ENCODE measurements around the gene PRADC1.
"Not testable (repeated sequence)": the region's sequence is repeated elsewhere in the genome, so short reads cannot be mapped to it uniquely, and the experiment has no call there.

Gene PRADC1

DNA sequence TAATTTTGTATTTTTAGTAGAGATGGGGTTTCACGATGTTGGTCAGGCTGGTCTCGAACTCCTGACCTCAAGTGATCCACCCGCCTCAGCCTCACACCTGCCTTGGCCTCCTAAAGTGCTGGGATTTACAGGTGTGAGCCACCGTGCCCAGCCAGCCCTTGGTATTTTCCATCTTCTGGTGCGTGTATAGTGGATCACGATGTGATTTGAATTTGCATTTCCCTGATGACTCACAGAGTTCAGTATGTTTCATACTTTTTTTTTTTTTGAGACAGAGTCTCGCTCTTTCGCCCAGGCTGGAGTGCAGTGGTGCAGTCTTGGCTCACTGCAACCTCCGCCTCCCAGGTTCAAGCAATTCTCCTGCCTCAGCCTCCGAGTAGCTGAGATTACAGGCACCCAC is 32.8 kb downstream of the PRADC1 start:
- not testable (repeated sequence) for DNase-seq

DNA sequence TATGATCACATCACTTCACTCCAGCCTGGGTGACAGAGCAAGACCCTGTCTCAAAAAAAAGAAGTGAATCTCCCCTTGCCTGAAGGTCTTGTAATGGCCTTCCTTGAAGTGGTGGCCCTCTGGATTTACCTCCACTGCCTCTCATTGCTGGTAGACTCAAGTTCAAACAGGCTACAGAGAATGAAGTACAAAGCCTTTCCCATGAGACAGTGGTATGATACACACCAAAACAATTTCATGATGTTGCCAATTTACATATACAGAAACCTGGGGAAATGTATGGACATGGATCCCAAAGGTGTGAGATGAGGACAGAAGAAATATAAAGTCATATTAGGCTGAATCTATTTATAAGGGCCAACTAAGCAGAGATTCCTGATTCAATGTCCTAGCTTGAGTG is 35.5 kb downstream of the PRADC1 start:
- no peak for DNase-seq

DNA sequence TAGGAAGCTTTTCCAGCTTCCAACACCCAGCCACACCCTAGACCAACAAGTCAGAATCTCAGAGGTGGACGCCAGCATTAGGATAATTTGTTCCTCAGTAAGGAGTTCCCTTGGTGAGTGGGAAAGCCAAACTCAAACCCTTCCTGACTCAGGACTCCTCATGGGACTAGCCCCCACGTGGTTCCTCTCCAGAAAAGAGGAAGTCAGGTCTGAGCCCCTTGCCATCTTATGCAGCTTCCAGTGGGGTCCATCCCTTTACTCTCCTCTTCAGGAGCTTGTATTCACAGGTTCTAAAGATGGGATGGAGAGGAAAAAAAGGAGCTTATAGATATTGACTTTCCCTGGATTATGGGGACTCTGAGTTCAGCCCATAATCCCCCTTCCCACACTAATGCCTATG is 45.5 kb downstream of the PRADC1 start:
- DNase-seq: no peak

DNA sequence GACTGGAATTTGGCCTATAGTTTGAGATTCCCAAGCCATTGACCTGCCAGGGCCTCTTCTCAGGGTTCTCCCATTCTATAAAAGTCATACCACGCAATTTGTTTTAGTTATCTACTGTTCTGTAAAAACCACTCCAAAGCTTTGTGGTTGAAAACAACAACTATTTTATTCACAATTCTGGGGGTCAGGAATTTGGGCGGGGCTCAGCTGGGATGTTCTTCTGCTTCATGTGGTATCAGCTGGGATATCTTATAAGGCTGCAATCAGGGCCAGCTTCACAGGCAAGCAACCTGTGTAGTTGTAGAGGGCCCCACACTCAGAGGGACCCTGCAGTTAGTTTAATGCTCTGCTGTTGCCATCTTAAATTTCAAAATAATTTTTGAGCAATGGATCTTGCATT is 47.1 kb downstream of the PRADC1 start:
- no peak for DNase-seq

Data from femur (tissue), 1 donor.